Activated CD8-positive, alpha-beta memory T cell treated with anti-CD3 and anti-CD28 coated beads for 24 hours (primary cell): ENCODE data around the gene IGFL1.
"Not testable (repeated sequence)": the region's sequence is repeated elsewhere in the genome, so short reads cannot be mapped to it uniquely, and the experiment has no call there.

Experiments
- DNase-seq: peaks from one replicate; pipeline ENCODE4 v3.0.0-alpha.2; 2020

Gene IGFL1

DNA sequence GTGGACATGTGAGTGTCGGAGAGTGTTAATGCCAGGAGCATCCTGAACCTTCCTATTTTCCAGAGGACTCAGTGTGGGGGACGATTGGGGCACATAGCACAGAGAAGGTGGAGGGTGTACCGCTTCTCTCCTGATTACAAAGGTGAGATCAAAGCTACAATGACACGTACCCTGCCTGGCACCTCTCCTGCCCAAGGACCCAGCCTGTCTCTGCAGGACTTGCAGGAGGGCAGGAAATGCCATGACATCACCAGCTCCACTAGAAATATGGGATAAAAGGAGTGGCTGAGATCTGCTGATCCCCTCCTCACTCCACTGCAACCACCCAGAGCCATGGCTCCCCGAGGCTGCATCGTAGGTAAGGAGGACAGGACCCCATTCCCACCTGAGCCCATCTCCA is at the start of gene IGFL1:
Gene IGFL1, plus strand, starts transcription at position 301 of the 400 bp plus-strand sequence. Its CDS starts 33 bp downstream, at position 334.
- no peak for DNase-seq

- no peak for DNase-seq
Observed at GRCh38 chr19:46180701-46181387, 48.7 kb upstream of the IGFL1 start.

GRCh38 chr19:46181388-46181779 is 48.2 kb upstream of the IGFL1 start:
- no peak for DNase-seq

- DNase-seq: no peak
Observed at GRCh38 chr19:46182476-46182875, 47.1 kb upstream of the IGFL1 start.

- not testable (repeated sequence) for DNase-seq
Observed at GRCh38 chr19:46184775-46185710, 44.5 kb upstream of the IGFL1 start.

DNA sequence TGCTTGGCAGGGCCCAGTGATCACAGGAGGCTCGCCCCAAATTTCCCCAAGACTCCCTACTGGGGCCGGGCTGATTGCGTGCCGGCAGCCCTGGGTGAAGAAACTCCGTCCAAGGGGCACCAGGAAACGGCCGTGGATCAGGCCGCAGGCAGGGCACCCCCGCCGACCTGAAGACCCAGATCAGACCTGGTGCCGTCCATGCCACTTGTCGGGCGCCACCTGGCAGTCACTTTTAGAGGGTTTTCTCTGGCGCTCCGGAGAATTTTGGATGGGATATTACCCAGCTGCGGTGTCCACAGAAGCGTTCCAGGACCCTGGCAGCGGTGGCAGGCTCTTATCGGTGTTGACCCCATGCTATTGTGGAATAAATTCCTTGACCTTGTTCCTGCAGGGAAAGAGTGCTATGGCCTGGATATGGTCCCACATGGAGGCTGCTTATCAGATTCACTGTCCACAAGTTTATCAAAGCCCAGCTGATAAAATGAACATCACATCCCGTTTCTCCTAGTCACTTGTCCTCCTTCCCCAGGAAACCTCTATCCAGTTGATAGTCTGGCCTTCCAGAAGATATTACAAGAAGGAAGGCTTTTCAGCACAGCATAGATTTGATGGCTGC is 43.3 kb upstream of the IGFL1 start:
- DNase-seq: no peak

DNA sequence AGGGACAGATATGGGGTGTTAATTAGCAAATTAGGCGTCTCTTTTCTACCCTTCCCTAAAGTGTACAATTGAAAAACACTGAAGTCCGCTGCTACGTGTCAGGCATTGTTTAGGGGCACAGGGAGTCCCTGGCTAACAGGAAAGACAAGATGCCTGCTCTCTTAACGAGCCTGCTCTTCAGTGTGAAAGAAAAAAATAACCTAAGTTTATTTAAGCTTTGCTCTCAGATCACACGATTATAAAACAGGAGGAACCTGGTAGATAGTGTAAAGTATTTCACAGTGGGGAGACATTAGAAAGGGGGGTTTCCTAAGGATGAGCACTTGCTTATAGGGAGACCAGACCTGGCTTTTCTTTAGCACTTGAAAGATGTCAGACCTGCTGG is 42.8 kb upstream of the IGFL1 start:
- DNase-seq: no peak

DNA sequence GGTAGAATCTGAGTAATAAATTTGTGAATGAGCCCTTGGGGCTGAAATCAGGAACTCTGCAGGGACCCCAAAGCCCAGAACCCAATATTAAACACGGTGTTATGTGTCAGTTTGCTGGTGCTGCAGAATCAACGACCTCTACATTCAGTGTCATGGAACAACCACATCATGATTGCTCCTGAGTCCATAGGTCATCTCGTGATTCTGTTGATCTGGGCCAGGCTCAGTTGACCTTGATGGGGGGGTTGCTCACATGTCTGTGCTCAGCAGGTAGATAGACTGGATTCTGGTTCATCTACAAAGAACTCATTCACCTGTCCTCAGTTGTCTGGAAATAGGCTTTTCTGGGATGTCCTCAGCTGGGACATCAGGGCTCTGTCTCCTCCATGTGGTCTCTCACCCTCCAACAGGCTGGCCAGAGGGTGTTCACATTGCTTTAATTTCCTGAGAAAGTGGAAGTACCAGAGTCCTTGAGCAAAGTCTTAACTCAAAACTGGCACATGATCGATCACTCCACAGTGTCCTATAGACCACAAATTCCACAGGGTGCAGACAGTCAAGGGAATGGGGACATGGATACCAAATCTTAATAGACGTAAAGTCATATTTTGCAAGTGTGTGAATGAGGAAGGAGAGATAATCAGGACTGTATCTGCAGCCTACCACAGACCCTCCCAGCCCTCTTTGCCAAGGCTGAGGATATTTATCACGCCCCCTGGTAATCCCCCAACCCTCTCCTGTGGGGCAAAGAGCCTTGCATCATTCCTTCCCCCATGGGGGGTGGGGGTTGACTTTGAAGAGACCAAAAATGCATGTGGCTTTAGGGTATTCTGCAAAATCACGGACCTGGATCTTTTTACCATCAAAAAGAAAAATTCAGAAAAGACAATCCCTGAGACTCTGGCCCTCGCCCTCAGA is 39.3 kb upstream of the IGFL1 start:
- DNase-seq: no peak

DNA sequence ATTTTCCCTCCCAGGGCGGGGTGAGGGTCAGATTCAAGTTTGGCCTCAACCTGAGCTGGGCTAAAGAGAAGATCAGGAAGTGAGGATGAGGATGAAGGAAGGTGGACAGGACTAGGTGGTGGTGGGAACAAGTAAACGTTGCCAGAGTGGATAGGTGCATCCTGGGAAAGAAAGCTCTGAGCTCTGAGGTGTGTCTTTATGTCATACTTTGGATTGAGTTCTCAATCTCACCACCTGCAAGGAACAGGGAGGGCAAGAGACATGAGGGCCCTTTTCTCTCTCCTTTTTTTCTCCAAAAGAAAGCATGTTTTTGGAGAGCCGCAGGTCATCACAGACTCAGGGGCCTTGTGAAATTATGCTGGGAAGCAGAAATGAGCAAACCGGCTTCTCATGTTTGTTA is 38.2 kb upstream of the IGFL1 start:
- DNase-seq: no peak

DNA sequence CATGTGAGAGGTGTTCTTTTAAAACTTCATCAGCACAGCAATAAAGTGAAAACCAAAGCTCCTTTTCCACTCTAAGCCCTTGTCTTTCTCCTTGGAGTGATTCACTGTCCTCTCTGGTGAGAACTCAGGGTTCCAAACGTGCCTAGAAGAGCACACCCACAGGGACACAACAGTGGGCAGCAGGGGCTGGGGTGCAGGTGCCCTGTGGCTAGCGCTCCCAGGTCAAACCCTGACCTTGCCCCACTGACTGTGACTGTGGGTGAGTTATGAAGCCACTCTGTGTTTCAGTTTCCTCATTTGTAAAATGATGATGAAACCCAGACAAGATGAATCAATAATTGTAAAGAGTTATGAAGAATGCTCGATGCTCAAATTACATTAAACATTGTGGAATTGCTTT is 37.6 kb upstream of the IGFL1 start:
- DNase-seq: no peak

GRCh38 chr19:46192626-46192991 is 36.9 kb upstream of the IGFL1 start:
- DNase-seq: not testable (repeated sequence)

DNA sequence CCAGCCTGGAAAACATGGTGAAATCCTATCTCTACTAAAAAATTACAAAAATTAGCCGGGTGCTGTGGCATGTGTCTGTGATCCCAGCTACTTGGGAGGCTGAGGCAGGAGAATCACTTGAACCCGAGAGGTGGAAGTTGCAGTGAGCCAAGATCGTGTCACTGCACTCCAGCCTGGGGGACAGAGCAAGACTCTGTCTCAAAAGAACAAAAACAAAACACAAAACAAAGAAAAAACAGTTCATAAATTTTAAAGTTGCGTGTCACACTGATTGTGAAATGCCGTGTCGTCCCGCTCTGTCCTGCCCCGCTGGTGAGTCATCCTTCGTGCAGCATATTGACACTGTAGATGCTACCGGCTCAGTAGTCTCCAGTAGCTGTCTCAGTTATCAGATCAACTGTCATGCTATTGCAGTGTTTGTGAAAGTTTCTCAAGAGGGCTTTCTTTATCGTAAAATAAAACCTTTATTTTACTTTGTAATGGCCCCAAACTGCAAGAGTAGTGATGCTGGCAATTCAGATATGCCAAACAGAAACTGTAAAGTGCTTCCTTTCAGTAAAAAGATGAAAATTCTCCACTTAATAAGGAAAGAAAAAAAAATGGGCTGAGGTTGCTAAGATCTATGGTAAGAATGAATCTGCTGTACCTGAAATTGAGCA is 36.4 kb upstream of the IGFL1 start:
- DNase-seq: no peak

GRCh38 chr19:46193678-46194077 is 35.9 kb upstream of the IGFL1 start:
- DNase-seq: no peak

DNA sequence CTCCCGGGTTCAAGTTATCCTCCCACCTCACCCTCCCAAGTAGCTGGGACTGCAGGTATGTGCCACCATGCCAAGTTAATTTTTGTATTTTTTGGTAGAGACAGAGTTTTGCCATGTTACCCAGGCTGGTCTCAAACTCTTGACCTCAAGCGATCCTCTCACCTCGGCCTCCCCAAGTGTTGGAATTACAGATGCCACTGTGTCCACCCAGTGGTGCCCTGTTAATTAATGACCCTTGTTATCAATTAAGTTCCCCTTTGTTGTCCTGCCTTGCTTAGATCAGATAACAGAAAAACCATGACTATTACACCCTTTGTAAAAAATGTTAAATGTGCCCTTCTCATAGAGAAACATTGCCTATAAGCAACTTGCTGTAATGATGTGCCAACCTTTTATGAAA is 34.4 kb upstream of the IGFL1 start:
- DNase-seq: no peak

DNA sequence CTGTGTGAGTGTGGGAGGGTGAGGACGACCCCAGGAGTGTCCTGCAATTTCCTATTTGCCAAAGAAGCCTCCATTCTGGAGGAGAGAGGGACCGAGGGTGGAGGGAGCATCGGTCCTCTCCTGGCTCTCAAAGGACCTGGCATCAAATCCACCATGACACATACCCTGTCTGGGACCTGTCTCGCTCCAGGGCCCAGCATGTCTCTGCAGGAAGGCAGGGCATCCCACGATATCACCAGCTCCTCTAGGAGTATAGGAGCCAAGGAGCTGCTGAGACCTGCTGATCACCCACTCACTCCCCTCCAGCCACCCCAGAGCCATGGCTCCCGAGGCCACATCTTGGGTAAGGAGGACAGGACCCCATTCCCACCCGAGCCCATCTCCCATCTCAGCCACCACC is 33.6 kb upstream of the IGFL1 start:
- not testable (repeated sequence) for DNase-seq

GRCh38 chr19:46196410-46197124 is 33.0 kb upstream of the IGFL1 start:
- DNase-seq: no peak

DNA sequence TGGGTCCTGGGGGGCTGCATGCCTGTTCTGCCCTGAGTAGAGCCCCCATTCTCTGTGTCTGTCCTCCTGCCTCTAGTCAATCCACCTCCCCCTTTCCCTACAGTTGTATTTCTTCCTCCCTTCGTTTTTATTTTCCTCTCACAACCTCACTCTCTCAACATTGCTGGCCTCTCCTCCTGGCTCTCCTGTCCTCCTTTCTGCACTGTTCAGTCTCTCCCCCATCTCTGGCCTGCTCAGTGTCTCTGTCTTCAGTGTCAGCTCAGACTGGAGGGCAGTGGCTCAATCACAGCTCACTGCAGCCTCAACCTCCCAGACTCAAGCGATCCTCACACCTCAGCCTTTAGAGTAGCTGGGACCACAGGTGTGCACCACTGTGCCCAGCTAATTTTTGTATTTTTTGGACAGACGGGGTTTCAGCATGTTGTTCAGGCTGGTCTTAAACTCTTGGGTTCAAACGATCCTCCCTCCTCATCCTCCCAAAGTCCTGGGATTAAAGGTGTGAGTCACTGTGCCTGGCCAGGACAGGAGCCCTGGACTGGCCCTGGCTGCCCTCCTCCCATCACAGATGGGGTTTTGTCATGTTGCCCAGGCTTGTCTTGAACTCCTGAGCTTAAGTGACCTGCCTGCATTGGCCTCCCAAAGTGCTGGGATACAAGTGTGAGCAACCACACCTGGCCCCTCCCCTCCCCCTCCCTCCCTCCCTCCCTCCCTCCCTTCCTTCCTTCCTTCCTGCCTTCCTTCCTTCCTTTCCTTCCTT is 32.0 kb upstream of the IGFL1 start:
- DNase-seq: no peak

- DNase-seq: no peak
Observed at GRCh38 chr19:46198756-46199155, 30.8 kb upstream of the IGFL1 start.

GRCh38 chr19:46201454-46202310 is 27.9 kb upstream of the IGFL1 start:
- no peak for DNase-seq

DNA sequence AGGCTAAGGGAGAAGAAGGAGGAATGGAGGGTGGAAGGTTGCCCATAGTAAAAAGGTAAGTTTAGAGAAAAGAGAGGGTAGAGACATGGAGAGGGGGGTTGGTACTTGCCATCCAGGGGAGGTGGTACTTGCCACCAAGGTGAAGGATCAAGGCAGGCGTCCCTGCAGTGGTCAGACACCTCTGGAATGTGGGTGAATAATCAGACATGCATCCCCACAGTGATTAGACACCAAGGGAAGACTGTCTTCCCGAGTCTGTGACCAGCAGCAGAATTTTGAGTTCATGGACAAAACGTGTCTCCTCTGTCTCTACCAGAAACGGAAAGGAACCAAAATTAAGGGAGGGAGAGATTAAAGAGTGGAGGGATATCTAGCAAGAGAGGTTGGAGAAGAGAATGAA is 27.1 kb upstream of the IGFL1 start:
- DNase-seq: no peak
